IPS-NIHi7 (cell line): ENCODE measurements around the gene KIF24.
"Not testable (repeated sequence)": the region's sequence is repeated elsewhere in the genome, so short reads cannot be mapped to it uniquely, and the experiment has no call there.

ENCODE experiments used
- DNase-seq: peaks from one replicate; pipeline ENCODE4 v3.0.0; 2012; ENCODE audit warnings: mixed read lengths; ENCODE audit errors: extremely low spot score

KIF24 gene

GRCh38 chr9:34326690-34327089, 2.4 kb downstream of the KIF24 start:
- no peak for DNase-seq

GRCh38 chr9:34322899-34323591, 6.0 kb downstream of the KIF24 start:
- DNase-seq: no peak

GRCh38 chr9:34321451-34321850, 7.6 kb downstream of the KIF24 start:
- DNase-seq: no peak

- DNase-seq: no peak
Measured at GRCh38 chr9:34318163-34318790, 10.8 kb downstream of the KIF24 start.

GRCh38 chr9:34317436-34317835, 11.6 kb downstream of the KIF24 start:
- no peak for DNase-seq

- DNase-seq: no peak
Measured at GRCh38 chr9:34311499-34312185, 17.4 kb downstream of the KIF24 start.

- DNase-seq: no peak
Measured at GRCh38 chr9:34310215-34310614, 18.9 kb downstream of the KIF24 start.

- not testable (repeated sequence) for DNase-seq
Measured at GRCh38 chr9:34308316-34308715, 20.8 kb downstream of the KIF24 start.

- DNase-seq: not testable (repeated sequence)
Measured at GRCh38 chr9:34301064-34301463, 28.0 kb downstream of the KIF24 start.

GRCh38 chr9:34292552-34292951, 36.5 kb downstream of the KIF24 start:
- no peak for DNase-seq

- DNase-seq: no peak
Measured at GRCh38 chr9:34291423-34291822, 37.6 kb downstream of the KIF24 start.

GRCh38 chr9:34291023-34291422, 38.0 kb downstream of the KIF24 start:
- DNase-seq: no peak

- no peak for DNase-seq
Measured at GRCh38 chr9:34289159-34289558, 39.9 kb downstream of the KIF24 start.

GRCh38 chr9:34282096-34282495, 47.0 kb downstream of the KIF24 start:
- no peak for DNase-seq

- DNase-seq: no peak
Measured at GRCh38 chr9:34279411-34279810, 49.7 kb downstream of the KIF24 start.
